IMR-90 (cell line): ENCODE data around the gene COX6A2. TPM values are rescaled to one million over a fixed set of nuclear protein-coding genes. Genes with fewer than 3 reads are reported as not detected.
A peak's percentile ranks its signal among the peaks of the same experiment; 100 is the strongest.

Source experiments
- ATAC-seq: fragments of 200-7000 bp; cut with Tn5 transposase; 2 replicates; pipeline ENCODE4 v1.9.1; 2020; ENCODE audit warnings: low read depth, mild to moderate bottlenecking, moderate library complexity
- BruUV-seq: library from RNA; stranded (reverse); fragments of 400-500 nt; replicated peaks from 2 replicates; lab custom pipeline; 2021; lab: Mats Ljungman, UMichigan
- CTCF ChIA-PET: fragments of 300-600 bp; formaldehyde crosslinking; extraction: SDS; loops from one replicate; lab custom pipeline; 2021; ENCODE audit warnings: antibody characterized with exemption; lab: Yijun Ruan, JAX
- POLR2A ChIA-PET: fragments of 300-600 bp; sonication (Branson Sonifier 250); formaldehyde crosslinking; loops from one replicate; lab custom pipeline; 2022; ENCODE audit warnings: antibody characterized with exemption; ENCODE audit not compliant: unreplicated experiment; lab: Charles Lee
- DNase-seq: peaks from one replicate; pipeline ENCODE4 v3.0.0; 2013
- H2AFZ ChIP-seq: replicated peaks from 2 replicates; pipeline ENCODE3; 2013; ENCODE audit warnings: low read length, mild to moderate bottlenecking; ENCODE audit not compliant: poor library complexity
- H2AK5ac ChIP-seq: 2 replicates; pipeline ENCODE4 v1.6.1; 2013; ENCODE audit warnings: low read depth, low read length, inconsistent platforms
- H2AK9ac ChIP-seq: replicated peaks from 2 replicates; pipeline ENCODE3; 2013; ENCODE audit warnings: mild to moderate bottlenecking, low read depth, low read length, moderate library complexity; ENCODE audit not compliant: poor library complexity
- H2BK120ac ChIP-seq: 2 replicates; pipeline ENCODE4 v1.6.1; 2013; ENCODE audit warnings: low read depth, low read length, inconsistent platforms
- H2BK15ac ChIP-seq: 3 replicates; pipeline ENCODE4 v1.6.1; 2013; ENCODE audit warnings: low read depth, low read length, inconsistent platforms
- H2BK20ac ChIP-seq: 2 replicates; pipeline ENCODE4 v1.6.1; 2013; ENCODE audit warnings: low read depth, mild to moderate bottlenecking, inconsistent platforms, low read length, moderate library complexity
- H2BK5ac ChIP-seq: 2 replicates; pipeline ENCODE4 v1.6.1; 2013; ENCODE audit warnings: mild to moderate bottlenecking, low read depth, low read length, inconsistent platforms; ENCODE audit not compliant: poor library complexity, severe bottlenecking
- H3K14ac ChIP-seq: replicated peaks from 2 replicates; pipeline ENCODE4 v1.6.1; 2013; ENCODE audit warnings: low read depth, low read length, inconsistent platforms
- H3K18ac ChIP-seq: 2 replicates; pipeline ENCODE4 v1.6.1; 2013; ENCODE audit warnings: low read depth, low read length, control low read depth
- H3K23ac ChIP-seq: 2 replicates; pipeline ENCODE4 v1.6.1; 2013; ENCODE audit warnings: low read depth, low read length, inconsistent platforms
- H3K27ac ChIP-seq: 2 replicates; pipeline ENCODE4 v1.5.1; 2013; ENCODE audit warnings: mild to moderate bottlenecking, control low read depth, low read length; ENCODE audit not compliant: insufficient read depth
- H3K27me3 ChIP-seq: 2 replicates; pipeline ENCODE4 v1.6.1; 2013; ENCODE audit warnings: low read length; ENCODE audit not compliant: control insufficient read depth, insufficient read depth
- H3K36me3 ChIP-seq: 2 replicates; pipeline ENCODE4 v1.6.1; 2013; ENCODE audit warnings: low read length, mixed read lengths; ENCODE audit not compliant: control insufficient read depth, insufficient read depth
- H3K4ac ChIP-seq: 2 replicates; pipeline ENCODE4 v1.6.1; 2013; ENCODE audit warnings: low read depth, low read length, inconsistent platforms
- H3K4me1 ChIP-seq: 2 replicates; pipeline ENCODE4 v1.6.1; 2013; ENCODE audit warnings: low read length, mixed read lengths; ENCODE audit not compliant: control insufficient read depth, insufficient read depth
- H3K4me2 ChIP-seq: 2 replicates; pipeline ENCODE4 v1.6.1; 2013; ENCODE audit warnings: low read depth, mild to moderate bottlenecking, control low read depth, low read length, moderate library complexity
- H3K4me3 ChIP-seq: 2 replicates; pipeline ENCODE4 v1.5.1; 2013; ENCODE audit warnings: low read depth, mild to moderate bottlenecking, control low read depth, low read length, moderate library complexity; ENCODE audit not compliant: insufficient read depth
- H3K56ac ChIP-seq: 2 replicates; pipeline ENCODE4 v1.6.1; 2013; ENCODE audit warnings: low read length, inconsistent platforms; ENCODE audit not compliant: insufficient read depth; ENCODE audit errors: extremely low read depth
- H3K79me1 ChIP-seq, 2 experiments: 2 replicates each; pipeline ENCODE4 v1.6.1; 2013; ENCODE audit warnings: low read length in 2 of 2, inconsistent platforms in 1 of 2, low read depth in 1 of 2
- H3K9ac ChIP-seq: 2 replicates; pipeline ENCODE4 v1.6.1; 2013; ENCODE audit warnings: low read depth, low read length, control low read depth
- H3K9me1 ChIP-seq: 2 replicates; pipeline ENCODE4 v1.6.1; 2013; ENCODE audit warnings: low read length, inconsistent platforms; ENCODE audit not compliant: insufficient read depth
- H3K9me3 ChIP-seq: 2 replicates; pipeline ENCODE4 v1.6.1; 2013; ENCODE audit warnings: low read length; ENCODE audit not compliant: control insufficient read depth, insufficient read depth
- H4K20me1 ChIP-seq: 2 replicates; pipeline ENCODE4 v1.6.1; 2013; ENCODE audit warnings: low read length, inconsistent platforms; ENCODE audit not compliant: insufficient read depth
- H4K5ac ChIP-seq: 2 replicates; pipeline ENCODE4 v1.6.1; 2013; ENCODE audit warnings: mild to moderate bottlenecking, low read depth, low read length, control low read depth
- H4K8ac ChIP-seq, 2 experiments: 2 replicates each; pipeline ENCODE4 v1.6.1; 2013; ENCODE audit warnings: low read depth in 2 of 2, low read length in 2 of 2, control low read depth in 1 of 2, inconsistent platforms in 1 of 2
- H4K91ac ChIP-seq: 2 replicates; pipeline ENCODE4 v1.6.1; 2013; ENCODE audit warnings: low read depth, low read length, inconsistent platforms; ENCODE audit not compliant: insufficient read depth
- BHLHE40 ChIP-seq: fragments of 150-350 bp; IDR thresholded peaks from 2 replicates; pipeline ENCODE4 v1.6.1; 2016; ENCODE audit warnings: mild to moderate bottlenecking, low read depth, low read length
- CHD1 ChIP-seq: IDR thresholded peaks from 2 replicates; pipeline ENCODE4 v1.6.1; 2012; ENCODE audit warnings: low read depth, low read length, improper control_type of control experiment
- FOS ChIP-seq: fragments of 150-350 bp; IDR thresholded peaks from 2 replicates; pipeline ENCODE4 v1.6.1; 2016; ENCODE audit warnings: low read depth, low read length
- MAFK ChIP-seq: IDR thresholded peaks from 2 replicates; pipeline ENCODE4 v1.6.1; 2012; ENCODE audit warnings: low read depth, low read length, improper control_type of control experiment
- MAZ ChIP-seq: IDR thresholded peaks from 2 replicates; pipeline ENCODE4 v1.6.1; 2012; ENCODE audit warnings: low read depth, mild to moderate bottlenecking, low read length, improper control_type of control experiment, moderate library complexity, borderline replicate concordance
- MXI1 ChIP-seq: IDR thresholded peaks from 2 replicates; pipeline ENCODE4 v1.6.1; 2012; ENCODE audit warnings: low read depth, mild to moderate bottlenecking, low read length, moderate library complexity, borderline replicate concordance
- NFE2L2 ChIP-seq: fragments of 150-350 bp; IDR thresholded peaks from 2 replicates; pipeline ENCODE4 v1.6.1; 2016; ENCODE audit warnings: low read depth, mild to moderate bottlenecking, low read length
- POLR2A ChIP-seq: IDR thresholded peaks from 2 replicates; pipeline ENCODE4 v1.6.1; 2012; ENCODE audit warnings: mild to moderate bottlenecking, low read depth, low read length
- RAD21 ChIP-seq: IDR thresholded peaks from 2 replicates; pipeline ENCODE4 v1.6.1; 2012; ENCODE audit warnings: low read length, improper control_type of control experiment
- RFX5 ChIP-seq: IDR thresholded peaks from 2 replicates; pipeline ENCODE4 v1.8.0; 2012; ENCODE audit warnings: low read depth, mild to moderate bottlenecking, low read length, moderate library complexity
- SMC3 ChIP-seq: fragments of 150-350 bp; IDR thresholded peaks from 2 replicates; pipeline ENCODE4 v1.6.1; 2016; ENCODE audit warnings: low read depth, mild to moderate bottlenecking, antibody characterized with exemption, low read length, moderate library complexity
- WGBS, 2 experiments: methylation state at CpG; one replicate each; pipeline versions ENCODE4 v1.1.5 to v1.1.7; 2013; ENCODE audit warnings: missing lambda C conversion rate in 2 of 2; ENCODE audit not compliant: insufficient read length in 1 of 2; ENCODE audit errors: extremely low coverage in 2 of 2; 5-methylcytosine and 5-hydroxymethylcytosine counted together
- dilution Hi-C: fragments of 300-500 bp; cut with HindIII; formaldehyde crosslinking; loops from one replicate; pipeline ENCODE4 v1.14.3; 2018; ENCODE audit warnings: low sequenced_read_pairs; ENCODE audit not compliant: unreplicated experiment
- in situ Hi-C: fragments of 300-500 bp; cut with MboI; formaldehyde crosslinking; loops from 3 replicates; pipeline ENCODE4 v1.14.3; 2019; ENCODE audit warnings: low sequenced_read_pairs, inconsistent platforms, mixed read lengths
- intact Hi-C: fragments of 100-400 bp; cut with micrococcal nuclease; formaldehyde crosslinking; loops from 2 replicates; pipeline ENCODE4 v1.10.0; 2022
- polyA plus RNA-seq, 3 experiments: library from polyadenylated mRNA; depleted of rRNA; stranded (reverse); fragments of >200 nt; gene quantifications; 2 replicates each; pipeline ENCODE4 v1.2.3, GENCODE V29; 2012; ENCODE audit warnings: low replicate concordance in 1 of 3
- total RNA-seq: library from RNA; depleted of rRNA; stranded (reverse); fragments of >200 nt; gene quantifications from 2 replicates; pipeline ENCODE4 v1.2.3, GENCODE V29; 2012
- TF ChIP-seq, protein P1 (sequence below): conservative IDR thresholded peaks from 2 replicates; pipeline ENCODE4 v1.5.1; 2012; ENCODE audit warnings: mild to moderate bottlenecking, low read depth, low read length, improper control_type of control experiment
- TF ChIP-seq, protein P2 (sequence below): fragments of 150-350 bp; IDR thresholded peaks from 2 replicates; pipeline ENCODE4 v1.6.1; 2016; ENCODE audit warnings: low read depth, mild to moderate bottlenecking, low read length, moderate library complexity, borderline replicate concordance
- TF ChIP-seq, protein P3 (sequence below): fragments of 150-350 bp; IDR thresholded peaks from 2 replicates; pipeline ENCODE4 v1.6.1; 2017; ENCODE audit warnings: mild to moderate bottlenecking, antibody characterized with exemption, low read length, low read depth

Gene COX6A2
- total and polyA plus RNA-seq, 2 of the 4 experiments (the other 2 are of a cell fraction), result not detected

DNA sequence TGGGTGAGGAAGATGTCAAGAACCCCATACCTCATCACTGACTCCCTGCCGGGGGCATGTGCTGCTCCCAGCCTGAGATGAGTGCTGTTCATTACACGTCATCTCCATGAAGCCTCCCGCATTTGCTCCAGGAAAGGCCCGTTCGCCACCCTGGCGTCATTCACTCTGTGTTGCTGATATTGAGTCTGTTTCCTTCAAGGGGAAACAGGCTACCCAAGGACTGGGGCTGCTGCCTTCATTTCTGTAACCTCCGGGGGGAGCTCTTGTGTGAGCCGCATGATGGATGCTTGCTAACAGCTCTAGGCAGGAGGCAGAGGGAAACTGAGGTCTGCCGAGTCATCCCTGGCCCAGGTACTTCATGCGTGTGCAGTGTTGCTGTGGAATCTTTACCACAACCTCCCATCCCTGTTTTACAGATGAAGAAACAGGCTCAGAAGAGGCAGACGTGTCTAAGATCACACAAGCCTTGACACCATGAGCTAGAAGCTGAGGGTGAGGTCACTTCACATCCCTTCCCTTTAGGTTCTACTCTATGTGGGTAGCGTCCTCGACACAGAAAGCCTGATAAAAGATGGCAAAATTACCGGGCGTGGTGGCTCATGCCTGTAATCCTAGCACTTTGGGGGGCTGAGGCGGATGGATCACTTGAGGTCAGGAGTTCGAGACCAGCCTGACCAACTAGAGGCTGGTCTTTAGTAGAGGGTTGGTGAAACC is 27.6 kb upstream of the COX6A2 start:
- ChIA-PET CTCF (interaction anchor here (1.0 to 1.3 kb wide), 2 partner anchors 8 to 257 kb away, joined by 3 read pairs; a partner anchor contains a TSS), POLR2A (no interaction called here)
- no peak overlapping the region for H3K18ac ChIP-seq
- H3K4me1 ChIP-seq, result peaks cover 25% of the 10 kb centered on the region
- no peak overlapping the region for H4K5ac ChIP-seq
- no peak for TF ChIP-seq RAD21
- TF ChIP-seq FOS, result no peak
- no peak for TF ChIP-seq RFX5
- no peak for TF ChIP-seq MAFK
- TF ChIP-seq POLR2A, result no peak
- no peak for TF ChIP-seq NFE2L2
- no peak for TF ChIP-seq MXI1
- no peak for TF ChIP-seq CHD1
- TF ChIP-seq, protein P1, sequence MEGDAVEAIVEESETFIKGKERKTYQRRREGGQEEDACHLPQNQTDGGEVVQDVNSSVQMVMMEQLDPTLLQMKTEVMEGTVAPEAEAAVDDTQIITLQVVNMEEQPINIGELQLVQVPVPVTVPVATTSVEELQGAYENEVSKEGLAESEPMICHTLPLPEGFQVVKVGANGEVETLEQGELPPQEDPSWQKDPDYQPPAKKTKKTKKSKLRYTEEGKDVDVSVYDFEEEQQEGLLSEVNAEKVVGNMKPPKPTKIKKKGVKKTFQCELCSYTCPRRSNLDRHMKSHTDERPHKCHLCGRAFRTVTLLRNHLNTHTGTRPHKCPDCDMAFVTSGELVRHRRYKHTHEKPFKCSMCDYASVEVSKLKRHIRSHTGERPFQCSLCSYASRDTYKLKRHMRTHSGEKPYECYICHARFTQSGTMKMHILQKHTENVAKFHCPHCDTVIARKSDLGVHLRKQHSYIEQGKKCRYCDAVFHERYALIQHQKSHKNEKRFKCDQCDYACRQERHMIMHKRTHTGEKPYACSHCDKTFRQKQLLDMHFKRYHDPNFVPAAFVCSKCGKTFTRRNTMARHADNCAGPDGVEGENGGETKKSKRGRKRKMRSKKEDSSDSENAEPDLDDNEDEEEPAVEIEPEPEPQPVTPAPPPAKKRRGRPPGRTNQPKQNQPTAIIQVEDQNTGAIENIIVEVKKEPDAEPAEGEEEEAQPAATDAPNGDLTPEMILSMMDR, result no peak
- TF ChIP-seq, protein P2, sequence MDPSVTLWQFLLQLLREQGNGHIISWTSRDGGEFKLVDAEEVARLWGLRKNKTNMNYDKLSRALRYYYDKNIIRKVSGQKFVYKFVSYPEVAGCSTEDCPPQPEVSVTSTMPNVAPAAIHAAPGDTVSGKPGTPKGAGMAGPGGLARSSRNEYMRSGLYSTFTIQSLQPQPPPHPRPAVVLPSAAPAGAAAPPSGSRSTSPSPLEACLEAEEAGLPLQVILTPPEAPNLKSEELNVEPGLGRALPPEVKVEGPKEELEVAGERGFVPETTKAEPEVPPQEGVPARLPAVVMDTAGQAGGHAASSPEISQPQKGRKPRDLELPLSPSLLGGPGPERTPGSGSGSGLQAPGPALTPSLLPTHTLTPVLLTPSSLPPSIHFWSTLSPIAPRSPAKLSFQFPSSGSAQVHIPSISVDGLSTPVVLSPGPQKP, result no peak
- TF ChIP-seq SMC3, result no peak
- TF ChIP-seq MAZ, result no peak
- TF ChIP-seq, protein P3, sequence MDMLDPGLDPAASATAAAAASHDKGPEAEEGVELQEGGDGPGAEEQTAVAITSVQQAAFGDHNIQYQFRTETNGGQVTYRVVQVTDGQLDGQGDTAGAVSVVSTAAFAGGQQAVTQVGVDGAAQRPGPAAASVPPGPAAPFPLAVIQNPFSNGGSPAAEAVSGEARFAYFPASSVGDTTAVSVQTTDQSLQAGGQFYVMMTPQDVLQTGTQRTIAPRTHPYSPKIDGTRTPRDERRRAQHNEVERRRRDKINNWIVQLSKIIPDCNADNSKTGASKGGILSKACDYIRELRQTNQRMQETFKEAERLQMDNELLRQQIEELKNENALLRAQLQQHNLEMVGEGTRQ, result no peak
- no peak for TF ChIP-seq BHLHE40
- dilution Hi-C loops (no loop called here), intact Hi-C loops (no loop called here), in situ Hi-C loops (loop anchor here (25.0 kb wide), 1 partner anchor 407 kb away; the partner anchor contains the start of gene ZNF267)
- no peak overlapping the region for H2BK15ac ChIP-seq
- no peak overlapping the region for H2BK5ac ChIP-seq
- H2AK9ac ChIP-seq, result peak overlapping the region; percentile 20
- H3K4me2 ChIP-seq, result no peak overlapping the region
- H3K4me3 ChIP-seq, result no peak overlapping the region
- peaks cover 40% of the 10 kb centered on the region for H4K20me1 ChIP-seq
- ATAC-seq (no peak), DNase-seq (no peak)
- no peak overlapping the region for H4K91ac ChIP-seq
- H2AFZ ChIP-seq, result no peak overlapping the region
- no peak overlapping the region for H2AK5ac ChIP-seq
- no peaks in the 10 kb centered on the region for H3K27me3 ChIP-seq
- H3K9me1 ChIP-seq, result peaks cover 30% of the 10 kb centered on the region
- H3K56ac ChIP-seq, result no peak overlapping the region
- no TSS peak for BruUV-seq
- H3K14ac ChIP-seq, result no peak overlapping the region
- H2BK120ac ChIP-seq, result no peak overlapping the region
- 93% methylated on average over 5 of the region's 17 CpGs; no CpG with 5 or more reads in 1 of the 2 experiments for WGBS, 2 experiments
- H3K9me3 ChIP-seq, result no peaks in the 10 kb centered on the region
- no peak overlapping the region for H4K8ac ChIP-seq
- H3K23ac ChIP-seq, result no peak overlapping the region
- H2BK20ac ChIP-seq, result no peak overlapping the region
- H3K27ac ChIP-seq, result no peak overlapping the region
- no peak overlapping the region for H3K9ac ChIP-seq
- H3K79me1 ChIP-seq, result peaks cover 16 to 76% of the 10 kb centered on the region in 2 experiments
- H3K4ac ChIP-seq, result peak overlapping the region; percentile 29; the same call in 1 of the 2 replicates
- H3K36me3 ChIP-seq, result no peaks in the 10 kb centered on the region; the same call in 1 of the 2 replicates
